Colonic mucosa (tissue), 4 donors: Measurements from ENCODE around the gene BLNK. TPM values are rescaled to one million over a fixed set of nuclear protein-coding genes. Genes with fewer than 3 reads are reported as not detected.

Source experiments
- DNase-seq: peaks from one replicate; pipeline ENCODE4 v3.0.0-alpha.2; 2020
- H3K27ac ChIP-seq: fragments of 200-600 bp; one replicate; pipeline ENCODE4 v1.8.0; 2021
- H3K27me3 ChIP-seq: fragments of 200-600 bp; one replicate; pipeline ENCODE4 v1.8.0; 2021
- H3K36me3 ChIP-seq: fragments of 200-600 bp; one replicate; pipeline ENCODE4 v1.8.0; 2021
- H3K4me1 ChIP-seq: fragments of 200-600 bp; one replicate; pipeline ENCODE4 v1.8.0; 2021; ENCODE audit warnings: mild to moderate bottlenecking
- H3K4me3 ChIP-seq: fragments of 200-600 bp; one replicate; pipeline ENCODE4 v1.8.0; 2021
- H3K9ac ChIP-seq, 2 donors: one replicate each; pipeline ENCODE4 v1.7.0; 2013; ENCODE audit warnings: control low read depth in 2 of 2, low read depth in 2 of 2, low read length in 2 of 2
- H3K9me3 ChIP-seq: fragments of 200-600 bp; one replicate; pipeline ENCODE4 v1.8.0; 2021
- intact Hi-C: fragments of 100-400 bp; cut with DNase I; formaldehyde crosslinking; loops from one replicate; pipeline ENCODE4 v1.14.1; 2022
- total RNA-seq, 2 donors: library from RNA; stranded (reverse); fragmentation: NEBNext Ultra II Directional in 1 of 2; extraction: Animal tissue kit (Norgen Biotek cat#: 25700) in 1 of 2; gene quantifications; one replicate each; pipeline ENCODE4 v1.2.1, GENCODE V29; 2021
- TF ChIP-seq, protein P1 (sequence below): fragments of 200-600 bp; IDR thresholded peaks from one replicate; pipeline ENCODE4 v1.8.0; 2022; ENCODE audit warnings: antibody characterized with exemption, mild to moderate bottlenecking
- donor health status: healthy.
- donor health status: DM: no; HTN: no; CAD: no.
- donor health status: DM: no; HTN: no; CAD: no.

The BLNK gene
- total RNA-seq, 2 donors from 2014 or later: 13.5 to 24.0 TPM

- Histone ChIP-seq H3K27me3 (no peaks in the 10 kb centered on the region), H3K9ac (no peak overlapping the region), H3K4me3 (no peak overlapping the region), H3K36me3 (no peaks in the 10 kb centered on the region), H3K27ac (no peak overlapping the region), H3K9me3 (no peaks in the 10 kb centered on the region), H3K4me1 (no peaks in the 10 kb centered on the region)
- intact Hi-C loops: no loop called here
- TF ChIP-seq, protein P1, sequence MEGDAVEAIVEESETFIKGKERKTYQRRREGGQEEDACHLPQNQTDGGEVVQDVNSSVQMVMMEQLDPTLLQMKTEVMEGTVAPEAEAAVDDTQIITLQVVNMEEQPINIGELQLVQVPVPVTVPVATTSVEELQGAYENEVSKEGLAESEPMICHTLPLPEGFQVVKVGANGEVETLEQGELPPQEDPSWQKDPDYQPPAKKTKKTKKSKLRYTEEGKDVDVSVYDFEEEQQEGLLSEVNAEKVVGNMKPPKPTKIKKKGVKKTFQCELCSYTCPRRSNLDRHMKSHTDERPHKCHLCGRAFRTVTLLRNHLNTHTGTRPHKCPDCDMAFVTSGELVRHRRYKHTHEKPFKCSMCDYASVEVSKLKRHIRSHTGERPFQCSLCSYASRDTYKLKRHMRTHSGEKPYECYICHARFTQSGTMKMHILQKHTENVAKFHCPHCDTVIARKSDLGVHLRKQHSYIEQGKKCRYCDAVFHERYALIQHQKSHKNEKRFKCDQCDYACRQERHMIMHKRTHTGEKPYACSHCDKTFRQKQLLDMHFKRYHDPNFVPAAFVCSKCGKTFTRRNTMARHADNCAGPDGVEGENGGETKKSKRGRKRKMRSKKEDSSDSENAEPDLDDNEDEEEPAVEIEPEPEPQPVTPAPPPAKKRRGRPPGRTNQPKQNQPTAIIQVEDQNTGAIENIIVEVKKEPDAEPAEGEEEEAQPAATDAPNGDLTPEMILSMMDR: no peak
- no peak for DNase-seq
These were observed 37.4 kb downstream of the BLNK start for GRCh38 chr10:96233959-96234358.

- peaks cover 4% of the 10 kb centered on the region for H3K36me3 ChIP-seq
- H3K4me1 ChIP-seq: no peaks in the 10 kb centered on the region
- no peaks in the 10 kb centered on the region for H3K9me3 ChIP-seq
- intact Hi-C loops: loop anchor here (2.0 kb wide), 1 partner anchor 62 kb away; no protein-coding TSS in a partner anchor
- TF ChIP-seq, protein P1: no peak
- H3K9ac ChIP-seq: no peak overlapping the region
- H3K27me3 ChIP-seq: no peaks in the 10 kb centered on the region
- no peak overlapping the region for H3K4me3 ChIP-seq
- no peak overlapping the region for H3K27ac ChIP-seq
- DNase-seq: no peak
These were observed 40.8 kb downstream of the BLNK start for GRCh38 chr10:96230527-96230926.

DNA sequence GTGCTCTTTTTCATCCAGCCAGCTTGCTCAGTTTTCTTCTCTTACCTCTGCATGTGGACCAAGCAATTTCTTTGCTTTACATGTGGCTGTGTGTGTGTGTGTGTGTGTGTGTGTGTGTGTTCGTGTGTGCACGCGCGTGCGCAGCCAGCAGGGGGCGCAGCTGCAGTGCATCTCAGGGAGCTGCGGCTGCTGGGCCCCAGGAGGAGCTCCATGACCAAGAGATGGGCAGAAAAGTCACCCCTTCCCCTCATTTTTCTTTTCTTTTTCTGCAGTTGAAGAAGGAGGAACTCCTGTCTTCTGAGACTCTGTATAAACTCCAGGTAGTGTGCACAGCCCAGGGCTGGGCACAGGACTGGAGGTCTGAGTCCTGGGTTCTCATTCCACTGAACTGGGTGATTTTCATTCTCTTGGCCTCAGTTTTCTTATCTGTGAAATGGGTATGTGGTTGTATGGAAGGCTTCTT, 41.8 kb downstream of the BLNK start:
- intact Hi-C loops: loop anchor here (2.0 to 10.0 kb wide), 2 partner anchors 63 to 215 kb away; no protein-coding TSS in a partner anchor
- no peak overlapping the region for H3K9ac ChIP-seq
- H3K4me1 ChIP-seq: no peaks in the 10 kb centered on the region
- peak overlapping the region; percentile 29 for H3K27ac ChIP-seq
- H3K4me3 ChIP-seq: no peak overlapping the region
- TF ChIP-seq, protein P1: peak; percentile 52
- no peaks in the 10 kb centered on the region for H3K9me3 ChIP-seq
- no peaks in the 10 kb centered on the region for H3K27me3 ChIP-seq
- peak; percentile 89 for DNase-seq
- H3K36me3 ChIP-seq: peaks cover 4% of the 10 kb centered on the region

DNA sequence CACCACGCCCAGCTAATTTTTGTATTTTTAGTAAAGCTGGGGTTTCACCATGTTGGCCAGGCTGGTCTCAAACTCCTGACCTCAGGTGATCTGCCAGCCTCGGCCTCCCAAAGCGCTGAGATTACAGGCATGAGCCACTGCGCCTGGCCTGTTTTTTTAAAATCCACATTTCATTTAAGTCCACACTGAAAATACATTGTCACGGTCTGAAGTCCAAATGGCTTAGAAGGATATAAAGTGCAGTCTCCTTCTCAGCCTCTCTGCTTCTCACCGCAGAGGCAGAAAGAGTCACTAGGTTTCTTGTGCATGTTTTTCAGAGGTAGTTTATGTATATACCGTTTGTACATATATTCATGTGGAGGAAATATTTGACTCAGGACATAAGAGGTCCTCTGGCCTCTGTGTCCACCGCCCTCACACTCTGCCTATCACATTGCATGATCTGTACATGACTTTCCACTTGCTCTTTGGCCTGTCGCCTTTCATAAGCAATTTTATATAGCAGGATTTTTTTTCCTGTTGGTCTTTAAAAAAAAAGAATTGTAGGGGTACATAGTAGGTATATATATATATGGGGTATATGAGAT, 42.9 kb downstream of the BLNK start:
- no peaks in the 10 kb centered on the region for H3K9me3 ChIP-seq
- H3K4me3 ChIP-seq: no peak overlapping the region
- no peaks in the 10 kb centered on the region for H3K27me3 ChIP-seq
- H3K36me3 ChIP-seq: peaks cover 4% of the 10 kb centered on the region
- no peaks in the 10 kb centered on the region for H3K4me1 ChIP-seq
- TF ChIP-seq, protein P1: no peak
- peak; percentile 44 for DNase-seq
- intact Hi-C loops: loop anchor here (10.0 kb wide), 1 partner anchor 214 kb away; no protein-coding TSS in a partner anchor
- H3K27ac ChIP-seq: peak overlapping the region; percentile 29
- no peak overlapping the region for H3K9ac ChIP-seq

- no peak overlapping the region for H3K27ac ChIP-seq
- H3K9me3 ChIP-seq: no peaks in the 10 kb centered on the region
- H3K4me3 ChIP-seq: no peak overlapping the region
- no peak overlapping the region for H3K9ac ChIP-seq
- no peaks in the 10 kb centered on the region for H3K4me1 ChIP-seq
- peaks cover 4% of the 10 kb centered on the region for H3K36me3 ChIP-seq
- intact Hi-C loops: loop anchor here (10.0 kb wide), 1 partner anchor 212 kb away; no protein-coding TSS in a partner anchor
- no peak for DNase-seq
- TF ChIP-seq, protein P1: no peak
- no peaks in the 10 kb centered on the region for H3K27me3 ChIP-seq
These were observed 44.2 kb downstream of the BLNK start for GRCh38 chr10:96227206-96227605.
